ENCODE measurements around the gene TSC1. TPM values are rescaled to one million over a fixed set of nuclear protein-coding genes. Genes with fewer than 3 reads are reported as not detected.

Gene TSC1
- total and polyA plus RNA-seq, 2 experiments from 2014 or later: 23.7 to 48.0 TPM

DNA sequence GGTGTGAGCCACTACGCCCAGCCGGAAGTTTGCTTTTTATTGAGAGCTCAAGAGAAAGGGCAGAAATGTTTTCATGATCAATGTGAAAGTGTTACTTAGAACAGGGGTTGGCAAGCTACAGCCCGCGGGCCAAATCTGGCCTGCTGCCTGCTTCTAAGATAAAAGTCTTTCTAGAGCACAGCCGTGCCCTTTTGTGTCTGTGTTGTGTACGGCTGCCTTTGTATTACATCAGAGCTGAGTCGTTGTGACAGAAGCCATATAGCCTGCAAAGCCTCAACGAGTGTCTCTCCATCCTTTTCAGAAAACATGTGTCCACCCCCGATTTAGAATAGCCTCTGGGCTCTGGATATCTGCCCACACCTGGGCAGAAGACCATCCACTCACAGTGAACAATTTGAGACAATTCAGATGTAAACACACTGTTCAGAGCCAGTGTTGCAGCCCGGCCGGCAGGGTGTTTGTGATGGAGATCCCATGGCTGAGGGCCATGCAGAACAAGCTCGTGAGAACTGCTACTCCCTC lies 95.2 kb downstream of the TSC1 start:
- Histone ChIP-seq H3K4me2 (peak overlapping the region; percentile 38; the same call in 1 of the 2 replicates), H4K20me1 (replicated peaks; ENCODE audit: insufficient read depth) (no peaks in the 10 kb centered on the region), H3K4me1 (ENCODE audit: insufficient read depth) (peaks cover 6% of the 10 kb centered on the region; the same call in 1 of the 2 replicates), H3K27ac (ENCODE audit: low read depth) (no peak overlapping the region), H3F3A (replicated peaks; ENCODE audit: low read depth) (no peaks in the 10 kb centered on the region), H3K27me3 (ENCODE audit: insufficient read depth) (no peaks in the 10 kb centered on the region), H3K79me2 (replicated peaks; ENCODE audit: insufficient read depth) (no peaks in the 10 kb centered on the region), H3K9me2 (ENCODE audit: insufficient read depth) (no peaks in the 10 kb centered on the region), H3K36me3 (ENCODE audit: insufficient read depth) (no peaks in the 10 kb centered on the region), H2AFZ (peak overlapping the region; percentile 88), H3K4me3 (no peak overlapping the region)
- Mint-ChIP-seq H3K27ac (no peak overlapping the region), H3K27me3 (ENCODE audit: insufficient read depth, low read depth, poor library complexity) (peaks cover 10% of the 10 kb centered on the region), H3K4me1 (peaks cover 13% of the 10 kb centered on the region; the same call in 2 of the 3 replicates), H3K36me3 (ENCODE audit: low read depth) (no peaks in the 10 kb centered on the region), H3K9me3 (no peaks in the 10 kb centered on the region), H3K4me3 (no peak overlapping the region)
- ATAC-seq (peak; percentile 60), DNase-seq (ENCODE audit: low spot score) (no peak)
- TF ChIP-seq CTCF (conservative IDR thresholded peaks at IDR 0.05; ENCODE audit: low read depth in 2 of 2) (no peak), POLR2AphosphoS5 (IDR thresholded peaks at IDR 0.05; ENCODE audit: low read depth) (no peak), ZNF331 (CRISPR knock-in tag; IDR thresholded peaks at IDR 0.05; ENCODE audit: low read depth) (no peak), EZH2phosphoT487 (IDR thresholded peaks at IDR 0.05; ENCODE audit: unreplicated experiment) (no peak), EZH2 (IDR thresholded peaks at IDR 0.05; ENCODE audit: low read depth, unreplicated experiment) (no peak), NANOG (IDR thresholded peaks at IDR 0.05; ENCODE audit: borderline replicate concordance) (no peak), ZNF114 (CRISPR knock-in tag; IDR thresholded peaks at IDR 0.05) (no peak), JUNB (IDR thresholded peaks at IDR 0.05; ENCODE audit: unreplicated experiment) (no peak), REST (IDR thresholded peaks at IDR 0.05; ENCODE audit: unreplicated experiment) (no peak)
- TF ChIP-seq, protein P1, sequence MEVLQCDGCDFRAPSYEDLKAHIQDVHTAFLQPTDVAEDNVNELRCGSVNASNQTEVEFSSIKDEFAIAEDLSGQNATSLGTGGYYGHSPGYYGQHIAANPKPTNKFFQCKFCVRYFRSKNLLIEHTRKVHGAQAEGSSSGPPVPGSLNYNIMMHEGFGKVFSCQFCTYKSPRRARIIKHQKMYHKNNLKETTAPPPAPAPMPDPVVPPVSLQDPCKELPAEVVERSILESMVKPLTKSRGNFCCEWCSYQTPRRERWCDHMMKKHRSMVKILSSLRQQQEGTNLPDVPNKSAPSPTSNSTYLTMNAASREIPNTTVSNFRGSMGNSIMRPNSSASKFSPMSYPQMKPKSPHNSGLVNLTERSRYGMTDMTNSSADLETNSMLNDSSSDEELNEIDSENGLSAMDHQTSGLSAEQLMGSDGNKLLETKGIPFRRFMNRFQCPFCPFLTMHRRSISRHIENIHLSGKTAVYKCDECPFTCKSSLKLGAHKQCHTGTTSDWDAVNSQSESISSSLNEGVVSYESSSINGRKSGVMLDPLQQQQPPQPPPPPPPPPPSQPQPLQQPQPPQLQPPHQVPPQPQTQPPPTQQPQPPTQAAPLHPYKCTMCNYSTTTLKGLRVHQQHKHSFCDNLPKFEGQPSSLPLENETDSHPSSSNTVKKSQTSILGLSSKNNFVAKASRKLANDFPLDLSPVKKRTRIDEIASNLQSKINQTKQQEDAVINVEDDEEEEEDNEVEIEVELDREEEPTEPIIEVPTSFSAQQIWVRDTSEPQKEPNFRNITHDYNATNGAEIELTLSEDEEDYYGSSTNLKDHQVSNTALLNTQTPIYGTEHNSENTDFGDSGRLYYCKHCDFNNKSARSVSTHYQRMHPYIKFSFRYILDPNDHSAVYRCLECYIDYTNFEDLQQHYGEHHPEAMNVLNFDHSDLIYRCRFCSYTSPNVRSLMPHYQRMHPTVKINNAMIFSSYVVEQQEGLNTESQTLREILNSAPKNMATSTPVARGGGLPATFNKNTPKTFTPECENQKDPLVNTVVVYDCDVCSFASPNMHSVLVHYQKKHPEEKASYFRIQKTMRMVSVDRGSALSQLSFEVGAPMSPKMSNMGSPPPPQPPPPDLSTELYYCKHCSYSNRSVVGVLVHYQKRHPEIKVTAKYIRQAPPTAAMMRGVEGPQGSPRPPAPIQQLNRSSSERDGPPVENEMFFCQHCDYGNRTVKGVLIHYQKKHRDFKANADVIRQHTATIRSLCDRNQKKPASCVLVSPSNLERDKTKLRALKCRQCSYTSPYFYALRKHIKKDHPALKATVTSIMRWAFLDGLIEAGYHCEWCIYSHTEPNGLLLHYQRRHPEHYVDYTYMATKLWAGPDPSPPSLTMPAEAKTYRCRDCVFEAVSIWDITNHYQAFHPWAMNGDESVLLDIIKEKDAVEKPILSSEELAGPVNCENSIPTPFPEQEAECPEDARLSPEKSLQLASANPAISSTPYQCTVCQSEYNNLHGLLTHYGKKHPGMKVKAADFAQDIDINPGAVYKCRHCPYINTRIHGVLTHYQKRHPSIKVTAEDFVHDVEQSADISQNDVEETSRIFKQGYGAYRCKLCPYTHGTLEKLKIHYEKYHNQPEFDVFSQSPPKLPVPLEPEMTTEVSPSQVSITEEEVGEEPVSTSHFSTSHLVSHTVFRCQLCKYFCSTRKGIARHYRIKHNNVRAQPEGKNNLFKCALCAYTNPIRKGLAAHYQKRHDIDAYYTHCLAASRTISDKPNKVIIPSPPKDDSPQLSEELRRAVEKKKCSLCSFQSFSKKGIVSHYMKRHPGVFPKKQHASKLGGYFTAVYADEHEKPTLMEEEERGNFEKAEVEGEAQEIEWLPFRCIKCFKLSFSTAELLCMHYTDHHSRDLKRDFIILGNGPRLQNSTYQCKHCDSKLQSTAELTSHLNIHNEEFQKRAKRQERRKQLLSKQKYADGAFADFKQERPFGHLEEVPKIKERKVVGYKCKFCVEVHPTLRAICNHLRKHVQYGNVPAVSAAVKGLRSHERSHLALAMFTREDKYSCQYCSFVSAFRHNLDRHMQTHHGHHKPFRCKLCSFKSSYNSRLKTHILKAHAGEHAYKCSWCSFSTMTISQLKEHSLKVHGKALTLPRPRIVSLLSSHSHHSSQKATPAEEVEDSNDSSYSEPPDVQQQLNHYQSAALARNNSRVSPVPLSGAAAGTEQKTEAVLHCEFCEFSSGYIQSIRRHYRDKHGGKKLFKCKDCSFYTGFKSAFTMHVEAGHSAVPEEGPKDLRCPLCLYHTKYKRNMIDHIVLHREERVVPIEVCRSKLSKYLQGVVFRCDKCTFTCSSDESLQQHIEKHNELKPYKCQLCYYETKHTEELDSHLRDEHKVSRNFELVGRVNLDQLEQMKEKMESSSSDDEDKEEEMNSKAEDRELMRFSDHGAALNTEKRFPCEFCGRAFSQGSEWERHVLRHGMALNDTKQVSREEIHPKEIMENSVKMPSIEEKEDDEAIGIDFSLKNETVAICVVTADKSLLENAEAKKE (CRISPR knock-in tag; IDR thresholded peaks at IDR 0.05): no peak
- TF ChIP-seq, protein P2, sequence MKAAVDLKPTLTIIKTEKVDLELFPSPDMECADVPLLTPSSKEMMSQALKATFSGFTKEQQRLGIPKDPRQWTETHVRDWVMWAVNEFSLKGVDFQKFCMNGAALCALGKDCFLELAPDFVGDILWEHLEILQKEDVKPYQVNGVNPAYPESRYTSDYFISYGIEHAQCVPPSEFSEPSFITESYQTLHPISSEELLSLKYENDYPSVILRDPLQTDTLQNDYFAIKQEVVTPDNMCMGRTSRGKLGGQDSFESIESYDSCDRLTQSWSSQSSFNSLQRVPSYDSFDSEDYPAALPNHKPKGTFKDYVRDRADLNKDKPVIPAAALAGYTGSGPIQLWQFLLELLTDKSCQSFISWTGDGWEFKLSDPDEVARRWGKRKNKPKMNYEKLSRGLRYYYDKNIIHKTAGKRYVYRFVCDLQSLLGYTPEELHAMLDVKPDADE (IDR thresholded peaks at IDR 0.05): no peak

Data from GM23338 (cell line).